Measurements from ENCODE around the gene FADS2.

DNA sequence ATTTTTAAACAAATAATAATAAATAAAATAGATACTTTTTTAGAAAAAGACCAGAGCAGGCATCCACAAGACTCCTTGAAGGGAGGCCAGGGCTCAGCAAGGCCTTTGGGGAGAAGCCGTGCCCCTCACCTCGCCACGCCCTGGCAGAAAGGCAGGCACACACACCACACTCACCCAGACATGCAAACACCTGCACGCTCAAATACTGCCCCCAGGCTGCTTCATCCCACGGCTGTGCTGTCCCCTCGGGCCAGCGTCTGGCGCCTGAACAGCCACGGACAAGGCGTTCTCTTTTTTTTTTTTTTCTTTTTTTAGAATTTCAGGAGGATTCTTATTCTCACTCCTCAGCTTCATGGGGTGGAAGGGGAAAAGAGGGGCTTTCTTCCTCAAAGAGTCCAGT, 61.7 kb downstream of the FADS2 start:
- no peak for TF ChIP-seq EZH2 (IDR thresholded peaks at IDR 0.05; ENCODE audit: borderline replicate concordance, low read length)
- no peak for TF ChIP-seq CTCF (conservative IDR thresholded peaks at IDR 0.05 in 1 of 2, IDR thresholded peaks at IDR 0.05 in 1 of 2; ENCODE audit: extremely low read depth in 1 of 2, insufficient read depth in 1 of 2, low read depth in 1 of 2, low read length in 2 of 2)
